ENCODE measurements around the gene OXA1L. TPM values are rescaled to one million over a fixed set of nuclear protein-coding genes. Genes with fewer than 3 reads are reported as not detected.
"Not testable (repeated sequence)": the region's sequence is repeated elsewhere in the genome, so short reads cannot be mapped to it uniquely, and the experiment has no call there.

OXA1L gene
- total and polyA plus RNA-seq, 2 experiments from 2014 or later, result 61.7 to 91.7 TPM

DNA sequence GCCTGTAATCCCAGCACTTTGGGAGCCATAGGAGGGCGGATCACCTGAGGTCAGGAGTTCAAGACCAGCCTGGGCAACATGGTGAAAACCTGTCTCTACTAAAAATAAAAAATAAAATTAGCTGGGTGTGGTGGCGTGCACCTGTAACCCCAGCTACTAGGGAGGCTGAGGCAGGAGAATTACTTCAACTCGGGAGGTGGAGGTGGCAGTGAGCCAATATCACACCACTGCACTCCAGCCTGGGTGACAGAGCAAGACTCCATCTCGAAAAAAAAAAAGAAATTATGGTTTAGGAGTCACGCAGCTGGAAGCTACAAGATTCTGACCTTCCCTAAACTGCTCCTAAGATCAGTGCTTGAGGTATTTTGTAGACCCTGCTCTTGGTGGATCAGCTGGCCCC is 27.1 kb downstream of the OXA1L start:
- H3K79me2 ChIP-seq (replicated peaks; ENCODE audit: insufficient read depth); ATAC-seq; H3K36me3 ChIP-seq (ENCODE audit: insufficient read depth); H3K27ac ChIP-seq (ENCODE audit: low read depth); H3K27ac Mint-ChIP-seq; H3K4me3 ChIP-seq; H3K9me2 ChIP-seq (ENCODE audit: insufficient read depth); H3K9me3 Mint-ChIP-seq; H4K20me1 ChIP-seq (replicated peaks; ENCODE audit: insufficient read depth); H3F3A ChIP-seq (replicated peaks; ENCODE audit: low read depth); H3K27me3 ChIP-seq (ENCODE audit: insufficient read depth); H3K4me2 ChIP-seq; H3K4me3 Mint-ChIP-seq; H3K36me3 Mint-ChIP-seq (ENCODE audit: low read depth); DNase-seq (ENCODE audit: low spot score); H2AFZ ChIP-seq: not testable (repeated sequence)
- peaks cover 17% of the 10 kb centered on the region for H3K4me1 ChIP-seq (ENCODE audit: insufficient read depth)
- peaks cover 18% of the 10 kb centered on the region for H3K4me1 Mint-ChIP-seq
- H3K27me3 Mint-ChIP-seq (ENCODE audit: insufficient read depth, low read depth, poor library complexity), result peaks cover 10% of the 10 kb centered on the region

DNA sequence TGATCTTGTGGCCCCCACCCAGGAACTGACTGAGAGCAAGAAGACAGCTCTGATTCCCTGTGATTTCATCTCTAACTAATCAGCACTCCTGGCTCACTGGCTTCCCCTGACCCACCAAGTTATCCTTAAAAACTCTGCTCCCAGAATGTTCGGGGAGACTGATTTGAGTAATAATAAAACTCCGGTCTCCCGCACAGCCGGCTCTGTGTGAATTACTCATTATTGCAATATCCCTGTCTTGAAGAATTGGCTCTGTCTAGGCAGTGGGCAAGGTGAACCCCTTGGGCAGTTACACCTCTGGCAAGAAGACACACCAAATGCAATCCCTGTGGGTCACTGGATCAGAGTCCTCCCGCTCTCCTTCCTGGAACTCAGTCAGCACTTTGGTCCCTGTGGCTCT is 27.5 kb downstream of the OXA1L start:
- H3K27ac ChIP-seq (ENCODE audit: low read depth), result no peak overlapping the region
- H2AFZ ChIP-seq, result no peak overlapping the region
- no peaks in the 10 kb centered on the region for H3K27me3 ChIP-seq (ENCODE audit: insufficient read depth)
- DNase-seq (ENCODE audit: low spot score) (no peak), ATAC-seq (no peak)
- Mint-ChIP-seq H3K4me1 (peaks cover 18% of the 10 kb centered on the region), H3K27me3 (ENCODE audit: insufficient read depth, low read depth, poor library complexity) (peaks cover 13% of the 10 kb centered on the region), H3K27ac (peak overlapping the region; percentile 79; the same call in 1 of the 2 replicates), H3K4me3 (no peak overlapping the region), H3K9me3 (peaks cover 6% of the 10 kb centered on the region; the same call in 2 of the 3 replicates), H3K36me3 (ENCODE audit: low read depth) (peaks cover 4% of the 10 kb centered on the region)
- peaks cover 17% of the 10 kb centered on the region for H3K4me1 ChIP-seq (ENCODE audit: insufficient read depth)
- no peaks in the 10 kb centered on the region for H3K79me2 ChIP-seq (replicated peaks; ENCODE audit: insufficient read depth)
- H3K36me3 ChIP-seq (ENCODE audit: insufficient read depth), result no peaks in the 10 kb centered on the region
- H3F3A ChIP-seq (replicated peaks; ENCODE audit: low read depth), result no peaks in the 10 kb centered on the region
- no peak overlapping the region for H3K4me2 ChIP-seq
- peaks cover 10% of the 10 kb centered on the region; the same call in 1 of the 2 replicates for H3K9me2 ChIP-seq (ENCODE audit: insufficient read depth)
- no peaks in the 10 kb centered on the region for H4K20me1 ChIP-seq (replicated peaks; ENCODE audit: insufficient read depth)
- no peak overlapping the region for H3K4me3 ChIP-seq
- TF ChIP-seq JUNB (IDR thresholded peaks at IDR 0.05; ENCODE audit: unreplicated experiment) (no peak), ZNF331 (CRISPR knock-in tag; IDR thresholded peaks at IDR 0.05; ENCODE audit: low read depth) (no peak), EZH2 (IDR thresholded peaks at IDR 0.05; ENCODE audit: low read depth, unreplicated experiment) (no peak), POLR2AphosphoS5 (IDR thresholded peaks at IDR 0.05; ENCODE audit: low read depth) (no peak), STAT1 (IDR thresholded peaks at IDR 0.05; ENCODE audit: unreplicated experiment) (no peak), ZNF114 (CRISPR knock-in tag; IDR thresholded peaks at IDR 0.05) (no peak), CREB1 (CRISPR knock-in tag; IDR thresholded peaks at IDR 0.05; ENCODE audit: low read depth) (no peak), EZH2phosphoT487 (IDR thresholded peaks at IDR 0.05; ENCODE audit: unreplicated experiment) (no peak)
- TF ChIP-seq, protein P1, sequence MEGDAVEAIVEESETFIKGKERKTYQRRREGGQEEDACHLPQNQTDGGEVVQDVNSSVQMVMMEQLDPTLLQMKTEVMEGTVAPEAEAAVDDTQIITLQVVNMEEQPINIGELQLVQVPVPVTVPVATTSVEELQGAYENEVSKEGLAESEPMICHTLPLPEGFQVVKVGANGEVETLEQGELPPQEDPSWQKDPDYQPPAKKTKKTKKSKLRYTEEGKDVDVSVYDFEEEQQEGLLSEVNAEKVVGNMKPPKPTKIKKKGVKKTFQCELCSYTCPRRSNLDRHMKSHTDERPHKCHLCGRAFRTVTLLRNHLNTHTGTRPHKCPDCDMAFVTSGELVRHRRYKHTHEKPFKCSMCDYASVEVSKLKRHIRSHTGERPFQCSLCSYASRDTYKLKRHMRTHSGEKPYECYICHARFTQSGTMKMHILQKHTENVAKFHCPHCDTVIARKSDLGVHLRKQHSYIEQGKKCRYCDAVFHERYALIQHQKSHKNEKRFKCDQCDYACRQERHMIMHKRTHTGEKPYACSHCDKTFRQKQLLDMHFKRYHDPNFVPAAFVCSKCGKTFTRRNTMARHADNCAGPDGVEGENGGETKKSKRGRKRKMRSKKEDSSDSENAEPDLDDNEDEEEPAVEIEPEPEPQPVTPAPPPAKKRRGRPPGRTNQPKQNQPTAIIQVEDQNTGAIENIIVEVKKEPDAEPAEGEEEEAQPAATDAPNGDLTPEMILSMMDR (conservative IDR thresholded peaks at IDR 0.05; ENCODE audit: low read depth in 2 of 2), result no peak
- TF ChIP-seq, protein P2, sequence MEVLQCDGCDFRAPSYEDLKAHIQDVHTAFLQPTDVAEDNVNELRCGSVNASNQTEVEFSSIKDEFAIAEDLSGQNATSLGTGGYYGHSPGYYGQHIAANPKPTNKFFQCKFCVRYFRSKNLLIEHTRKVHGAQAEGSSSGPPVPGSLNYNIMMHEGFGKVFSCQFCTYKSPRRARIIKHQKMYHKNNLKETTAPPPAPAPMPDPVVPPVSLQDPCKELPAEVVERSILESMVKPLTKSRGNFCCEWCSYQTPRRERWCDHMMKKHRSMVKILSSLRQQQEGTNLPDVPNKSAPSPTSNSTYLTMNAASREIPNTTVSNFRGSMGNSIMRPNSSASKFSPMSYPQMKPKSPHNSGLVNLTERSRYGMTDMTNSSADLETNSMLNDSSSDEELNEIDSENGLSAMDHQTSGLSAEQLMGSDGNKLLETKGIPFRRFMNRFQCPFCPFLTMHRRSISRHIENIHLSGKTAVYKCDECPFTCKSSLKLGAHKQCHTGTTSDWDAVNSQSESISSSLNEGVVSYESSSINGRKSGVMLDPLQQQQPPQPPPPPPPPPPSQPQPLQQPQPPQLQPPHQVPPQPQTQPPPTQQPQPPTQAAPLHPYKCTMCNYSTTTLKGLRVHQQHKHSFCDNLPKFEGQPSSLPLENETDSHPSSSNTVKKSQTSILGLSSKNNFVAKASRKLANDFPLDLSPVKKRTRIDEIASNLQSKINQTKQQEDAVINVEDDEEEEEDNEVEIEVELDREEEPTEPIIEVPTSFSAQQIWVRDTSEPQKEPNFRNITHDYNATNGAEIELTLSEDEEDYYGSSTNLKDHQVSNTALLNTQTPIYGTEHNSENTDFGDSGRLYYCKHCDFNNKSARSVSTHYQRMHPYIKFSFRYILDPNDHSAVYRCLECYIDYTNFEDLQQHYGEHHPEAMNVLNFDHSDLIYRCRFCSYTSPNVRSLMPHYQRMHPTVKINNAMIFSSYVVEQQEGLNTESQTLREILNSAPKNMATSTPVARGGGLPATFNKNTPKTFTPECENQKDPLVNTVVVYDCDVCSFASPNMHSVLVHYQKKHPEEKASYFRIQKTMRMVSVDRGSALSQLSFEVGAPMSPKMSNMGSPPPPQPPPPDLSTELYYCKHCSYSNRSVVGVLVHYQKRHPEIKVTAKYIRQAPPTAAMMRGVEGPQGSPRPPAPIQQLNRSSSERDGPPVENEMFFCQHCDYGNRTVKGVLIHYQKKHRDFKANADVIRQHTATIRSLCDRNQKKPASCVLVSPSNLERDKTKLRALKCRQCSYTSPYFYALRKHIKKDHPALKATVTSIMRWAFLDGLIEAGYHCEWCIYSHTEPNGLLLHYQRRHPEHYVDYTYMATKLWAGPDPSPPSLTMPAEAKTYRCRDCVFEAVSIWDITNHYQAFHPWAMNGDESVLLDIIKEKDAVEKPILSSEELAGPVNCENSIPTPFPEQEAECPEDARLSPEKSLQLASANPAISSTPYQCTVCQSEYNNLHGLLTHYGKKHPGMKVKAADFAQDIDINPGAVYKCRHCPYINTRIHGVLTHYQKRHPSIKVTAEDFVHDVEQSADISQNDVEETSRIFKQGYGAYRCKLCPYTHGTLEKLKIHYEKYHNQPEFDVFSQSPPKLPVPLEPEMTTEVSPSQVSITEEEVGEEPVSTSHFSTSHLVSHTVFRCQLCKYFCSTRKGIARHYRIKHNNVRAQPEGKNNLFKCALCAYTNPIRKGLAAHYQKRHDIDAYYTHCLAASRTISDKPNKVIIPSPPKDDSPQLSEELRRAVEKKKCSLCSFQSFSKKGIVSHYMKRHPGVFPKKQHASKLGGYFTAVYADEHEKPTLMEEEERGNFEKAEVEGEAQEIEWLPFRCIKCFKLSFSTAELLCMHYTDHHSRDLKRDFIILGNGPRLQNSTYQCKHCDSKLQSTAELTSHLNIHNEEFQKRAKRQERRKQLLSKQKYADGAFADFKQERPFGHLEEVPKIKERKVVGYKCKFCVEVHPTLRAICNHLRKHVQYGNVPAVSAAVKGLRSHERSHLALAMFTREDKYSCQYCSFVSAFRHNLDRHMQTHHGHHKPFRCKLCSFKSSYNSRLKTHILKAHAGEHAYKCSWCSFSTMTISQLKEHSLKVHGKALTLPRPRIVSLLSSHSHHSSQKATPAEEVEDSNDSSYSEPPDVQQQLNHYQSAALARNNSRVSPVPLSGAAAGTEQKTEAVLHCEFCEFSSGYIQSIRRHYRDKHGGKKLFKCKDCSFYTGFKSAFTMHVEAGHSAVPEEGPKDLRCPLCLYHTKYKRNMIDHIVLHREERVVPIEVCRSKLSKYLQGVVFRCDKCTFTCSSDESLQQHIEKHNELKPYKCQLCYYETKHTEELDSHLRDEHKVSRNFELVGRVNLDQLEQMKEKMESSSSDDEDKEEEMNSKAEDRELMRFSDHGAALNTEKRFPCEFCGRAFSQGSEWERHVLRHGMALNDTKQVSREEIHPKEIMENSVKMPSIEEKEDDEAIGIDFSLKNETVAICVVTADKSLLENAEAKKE (CRISPR knock-in tag; IDR thresholded peaks at IDR 0.05), result no peak
- TF ChIP-seq, protein P3, sequence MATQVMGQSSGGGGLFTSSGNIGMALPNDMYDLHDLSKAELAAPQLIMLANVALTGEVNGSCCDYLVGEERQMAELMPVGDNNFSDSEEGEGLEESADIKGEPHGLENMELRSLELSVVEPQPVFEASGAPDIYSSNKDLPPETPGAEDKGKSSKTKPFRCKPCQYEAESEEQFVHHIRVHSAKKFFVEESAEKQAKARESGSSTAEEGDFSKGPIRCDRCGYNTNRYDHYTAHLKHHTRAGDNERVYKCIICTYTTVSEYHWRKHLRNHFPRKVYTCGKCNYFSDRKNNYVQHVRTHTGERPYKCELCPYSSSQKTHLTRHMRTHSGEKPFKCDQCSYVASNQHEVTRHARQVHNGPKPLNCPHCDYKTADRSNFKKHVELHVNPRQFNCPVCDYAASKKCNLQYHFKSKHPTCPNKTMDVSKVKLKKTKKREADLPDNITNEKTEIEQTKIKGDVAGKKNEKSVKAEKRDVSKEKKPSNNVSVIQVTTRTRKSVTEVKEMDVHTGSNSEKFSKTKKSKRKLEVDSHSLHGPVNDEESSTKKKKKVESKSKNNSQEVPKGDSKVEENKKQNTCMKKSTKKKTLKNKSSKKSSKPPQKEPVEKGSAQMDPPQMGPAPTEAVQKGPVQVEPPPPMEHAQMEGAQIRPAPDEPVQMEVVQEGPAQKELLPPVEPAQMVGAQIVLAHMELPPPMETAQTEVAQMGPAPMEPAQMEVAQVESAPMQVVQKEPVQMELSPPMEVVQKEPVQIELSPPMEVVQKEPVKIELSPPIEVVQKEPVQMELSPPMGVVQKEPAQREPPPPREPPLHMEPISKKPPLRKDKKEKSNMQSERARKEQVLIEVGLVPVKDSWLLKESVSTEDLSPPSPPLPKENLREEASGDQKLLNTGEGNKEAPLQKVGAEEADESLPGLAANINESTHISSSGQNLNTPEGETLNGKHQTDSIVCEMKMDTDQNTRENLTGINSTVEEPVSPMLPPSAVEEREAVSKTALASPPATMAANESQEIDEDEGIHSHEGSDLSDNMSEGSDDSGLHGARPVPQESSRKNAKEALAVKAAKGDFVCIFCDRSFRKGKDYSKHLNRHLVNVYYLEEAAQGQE (IDR thresholded peaks at IDR 0.05; ENCODE audit: unreplicated experiment), result no peak
